WTC11 (cell line): ENCODE measurements around the gene ZNF485. TPM values are rescaled to one million over a fixed set of nuclear protein-coding genes. Genes with fewer than 3 reads are reported as not detected.

Source experiments
- ATAC-seq: fragments of 200-7000 bp; cut with Tn5 transposase; 2 replicates; pipeline ENCODE4 v1.10.0; 2021; ENCODE audit warnings: mild to moderate bottlenecking, moderate library complexity
- CTCF ChIA-PET: fragments of 300-600 bp; sonication (Branson Sonifier 250); formaldehyde crosslinking; loops from one replicate; lab custom pipeline; 2021; ENCODE audit warnings: antibody characterized with exemption; lab: Charles Lee
- POLR2A ChIA-PET: fragments of 350-600 bp; sonication (Branson Sonifier 250); formaldehyde crosslinking; loops from one replicate; lab custom pipeline; 2021; ENCODE audit warnings: antibody characterized with exemption; lab: Charles Lee
- DNase-seq: peaks from one replicate; pipeline ENCODE4 v3.0.0; 2021; ENCODE audit warnings: low spot score
- H3K27ac Mint-ChIP-seq: 2 replicates; pipeline ENCODE4 v1.8.0; 2021; ENCODE audit warnings: mixed read lengths
- H3K27me3 Mint-ChIP-seq: 2 replicates; pipeline ENCODE4 v1.8.0; 2021; ENCODE audit warnings: low read depth, mild to moderate bottlenecking, moderate library complexity, mixed read lengths
- H3K36me3 Mint-ChIP-seq: 2 replicates; pipeline ENCODE4 v1.8.0; 2021; ENCODE audit warnings: mixed read lengths
- H3K4me1 Mint-ChIP-seq: 2 replicates; pipeline ENCODE4 v1.8.0; 2022; ENCODE audit warnings: mixed read lengths
- H3K4me3 Mint-ChIP-seq: 2 replicates; pipeline ENCODE4 v1.8.0; 2021; ENCODE audit warnings: mild to moderate bottlenecking, moderate library complexity, mixed read lengths
- H3K9me3 Mint-ChIP-seq: 2 replicates; pipeline ENCODE4 v1.8.0; 2021; ENCODE audit warnings: mixed read lengths
- ATF3 ChIP-seq: sonication (generic); formaldehyde crosslinking; conservative IDR thresholded peaks from 2 replicates; pipeline ENCODE4 v1.8.1; 2022; ENCODE audit warnings: mild to moderate bottlenecking, missing genetic modification reagents
- CBFB ChIP-seq: sonication (generic); formaldehyde crosslinking; IDR thresholded peaks from 2 replicates; pipeline ENCODE4 v1.8.1; 2022; ENCODE audit warnings: mild to moderate bottlenecking, low read depth, missing genetic modification reagents
- CDX4 ChIP-seq: fragments of 250-450 bp; sonication (Bioruptor Pico); IDR thresholded peaks from 2 replicates; pipeline ENCODE4 v1.9.0; 2021; ENCODE audit warnings: moderate library complexity, mild to moderate bottlenecking, inconsistent platforms, borderline replicate concordance
- CTCF ChIP-seq: fragments of 200-600 bp; IDR thresholded peaks from 2 replicates; pipeline ENCODE4 v1.8.0; 2022; ENCODE audit warnings: antibody characterized with exemption
- E2F5 ChIP-seq: sonication (generic); formaldehyde crosslinking; IDR thresholded peaks from 2 replicates; pipeline ENCODE4 v1.8.1; 2022; ENCODE audit warnings: mild to moderate bottlenecking, moderate library complexity, missing genetic modification reagents
- ETV6 ChIP-seq: sonication (generic); formaldehyde crosslinking; IDR thresholded peaks from 2 replicates; pipeline ENCODE4 v1.8.1; 2022; ENCODE audit warnings: mild to moderate bottlenecking, missing genetic modification reagents
- HMGXB4 ChIP-seq: sonication (generic); formaldehyde crosslinking; IDR thresholded peaks from 2 replicates; pipeline ENCODE4 v1.8.1; 2023; ENCODE audit warnings: mild to moderate bottlenecking, moderate library complexity, missing genetic modification reagents
- NFE2L1 ChIP-seq: sonication (generic); formaldehyde crosslinking; IDR thresholded peaks from 2 replicates; pipeline ENCODE4 v1.8.1; 2023; ENCODE audit warnings: missing genetic modification reagents
- NR3C1 ChIP-seq: sonication (generic); formaldehyde crosslinking; conservative IDR thresholded peaks from 2 replicates; pipeline ENCODE4 v1.8.1; 2023; ENCODE audit warnings: low read depth, mild to moderate bottlenecking, missing genetic modification reagents
- SP1 ChIP-seq: sonication (generic); formaldehyde crosslinking; conservative IDR thresholded peaks from 2 replicates; pipeline ENCODE4 v1.8.1; 2022; ENCODE audit warnings: missing genetic modification reagents
- TCF7 ChIP-seq: sonication (generic); formaldehyde crosslinking; IDR thresholded peaks from 2 replicates; pipeline ENCODE4 v1.8.0; 2022; ENCODE audit warnings: mild to moderate bottlenecking, low read depth, missing genetic modification reagents, moderate library complexity
- ZBTB21 ChIP-seq: sonication (generic); formaldehyde crosslinking; IDR thresholded peaks from 2 replicates; pipeline ENCODE4 v1.8.1; 2023; ENCODE audit warnings: mild to moderate bottlenecking, missing genetic modification reagents, borderline replicate concordance
- ZNF121 ChIP-seq: sonication (generic); formaldehyde crosslinking; IDR thresholded peaks from 2 replicates; pipeline ENCODE4 v1.8.0; 2023; ENCODE audit warnings: missing genetic modification reagents
- ZNF232 ChIP-seq: sonication (generic); formaldehyde crosslinking; IDR thresholded peaks from 2 replicates; pipeline ENCODE4 v1.8.0; 2022; ENCODE audit warnings: mild to moderate bottlenecking, missing genetic modification reagents
- ZNF396 ChIP-seq: fragments of 250-450 bp; sonication (Bioruptor Pico); IDR thresholded peaks from 2 replicates; pipeline ENCODE4 v1.8.0; 2021; ENCODE audit warnings: mild to moderate bottlenecking, moderate library complexity, borderline replicate concordance
- ZNF425 ChIP-seq: fragments of 250-450 bp; sonication (Bioruptor Pico); conservative IDR thresholded peaks from 2 replicates; pipeline ENCODE4 v1.9.0; 2021; ENCODE audit warnings: mild to moderate bottlenecking
- total RNA-seq: library from RNA; stranded (reverse); gene quantifications from 3 replicates; pipeline ENCODE4 v1.2.3, GENCODE V29; 2021
- TF ChIP-seq, protein P1 (sequence below): sonication (generic); formaldehyde crosslinking; IDR thresholded peaks from 2 replicates; pipeline ENCODE4 v1.8.1; 2023; ENCODE audit warnings: mild to moderate bottlenecking, missing genetic modification reagents, moderate library complexity

ZNF485 gene
- total RNA-seq, 1 experiment from 2014 or later: 9.6 TPM

DNA sequence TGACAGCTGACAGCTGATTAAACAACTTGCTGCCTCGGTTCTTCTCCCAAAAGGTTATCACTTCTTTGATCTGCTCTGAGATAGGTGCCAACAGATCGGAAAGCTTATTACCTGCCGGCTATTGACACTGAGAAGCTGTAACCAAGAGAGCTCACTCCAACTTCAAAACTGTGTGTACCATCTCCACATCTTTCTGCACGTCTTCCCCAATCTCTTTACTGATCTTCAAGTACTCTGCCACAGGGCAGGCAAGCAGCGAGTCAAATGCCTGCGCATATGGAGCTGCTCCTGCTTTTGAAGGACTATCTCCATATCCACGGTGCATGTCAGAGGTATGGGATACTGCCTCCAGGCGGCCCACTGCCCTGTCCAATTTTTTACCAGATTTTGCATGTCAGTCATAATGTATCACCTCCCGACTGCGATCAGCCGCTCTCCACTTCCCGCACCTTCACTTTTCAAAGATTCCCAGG is 352 bp upstream of the ZNF485 start (continued):
- TF ChIP-seq ZNF425 (CRISPR knock-in tag): no peak

- Mint-ChIP-seq H3K9me3 (peaks cover 13% of the 10 kb centered on the region), H3K36me3 (peaks cover 39% of the 10 kb centered on the region), H3K4me3 (peak overlapping the region; percentile 82), H3K4me1 (peaks cover 9% of the 10 kb centered on the region), H3K27me3 (peaks cover 34% of the 10 kb centered on the region), H3K27ac (no peak overlapping the region)
- POLR2A ChIA-PET: no interaction called here
- TF ChIP-seq, protein P1, sequence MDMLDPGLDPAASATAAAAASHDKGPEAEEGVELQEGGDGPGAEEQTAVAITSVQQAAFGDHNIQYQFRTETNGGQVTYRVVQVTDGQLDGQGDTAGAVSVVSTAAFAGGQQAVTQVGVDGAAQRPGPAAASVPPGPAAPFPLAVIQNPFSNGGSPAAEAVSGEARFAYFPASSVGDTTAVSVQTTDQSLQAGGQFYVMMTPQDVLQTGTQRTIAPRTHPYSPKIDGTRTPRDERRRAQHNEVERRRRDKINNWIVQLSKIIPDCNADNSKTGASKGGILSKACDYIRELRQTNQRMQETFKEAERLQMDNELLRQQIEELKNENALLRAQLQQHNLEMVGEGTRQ: no peak
- TF ChIP-seq SP1 (CRISPR knock-in tag) (no peak), CBFB (CRISPR knock-in tag) (no peak)
- no peak for DNase-seq
- CTCF ChIA-PET: no interaction called here
- ATAC-seq: no peak
Observed at GRCh38 chr10:43607199-43607573, 948 bp downstream of the ZNF485 start.

DNA sequence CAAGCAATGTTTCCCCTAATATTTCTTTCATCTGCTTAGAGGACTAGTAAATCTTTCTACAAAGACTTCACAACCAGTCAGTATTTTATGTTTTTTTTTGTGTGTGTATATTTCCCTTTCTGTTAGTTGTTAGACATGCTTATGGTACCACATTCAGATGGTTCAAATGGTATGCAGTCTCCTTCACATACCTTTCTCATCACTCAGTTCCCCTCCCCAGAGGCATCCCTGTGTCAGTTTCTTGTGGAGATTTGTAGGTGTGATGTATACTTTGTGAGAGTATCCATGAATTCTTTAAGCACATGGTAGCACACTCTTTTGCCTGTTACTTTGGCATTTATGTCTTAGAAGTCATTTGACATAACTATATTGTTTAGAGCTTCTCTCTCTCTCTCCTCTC is 4.4 kb downstream of the ZNF485 start:
- peaks cover 14% of the 10 kb centered on the region for H3K4me1 Mint-ChIP-seq
- no peak overlapping the region for H3K4me3 Mint-ChIP-seq
- no peak overlapping the region for H3K27ac Mint-ChIP-seq
- CTCF ChIA-PET: no interaction called here
- peaks cover 72% of the 10 kb centered on the region for H3K36me3 Mint-ChIP-seq
- ATAC-seq (no peak), DNase-seq (no peak)
- TF ChIP-seq HMGXB4 (CRISPR knock-in tag) (no peak), NFE2L1 (no peak), ZNF121 (CRISPR knock-in tag) (no peak), ETV6 (CRISPR knock-in tag) (no peak), ZBTB21 (CRISPR knock-in tag) (no peak), NR3C1 (no peak), CTCF (no peak), ZNF232 (CRISPR knock-in tag) (no peak), E2F5 (CRISPR knock-in tag) (no peak), TCF7 (CRISPR knock-in tag) (no peak), ZNF396 (CRISPR knock-in tag) (no peak), CDX4 (no peak), ATF3 (no peak)
- peaks cover 32% of the 10 kb centered on the region for H3K9me3 Mint-ChIP-seq
- H3K27me3 Mint-ChIP-seq: peaks cover 4% of the 10 kb centered on the region; the same call in 1 of the 2 replicates
- POLR2A ChIA-PET: no interaction called here
